Activated T-cell treated with anti-CD3 and anti-CD28 coated beads for 4 hours (primary cell): ENCODE data around the gene CDH2.

Experiments
- DNase-seq: peaks from one replicate; pipeline ENCODE4 v3.0.0-alpha.2; 2020

CDH2 gene

DNA sequence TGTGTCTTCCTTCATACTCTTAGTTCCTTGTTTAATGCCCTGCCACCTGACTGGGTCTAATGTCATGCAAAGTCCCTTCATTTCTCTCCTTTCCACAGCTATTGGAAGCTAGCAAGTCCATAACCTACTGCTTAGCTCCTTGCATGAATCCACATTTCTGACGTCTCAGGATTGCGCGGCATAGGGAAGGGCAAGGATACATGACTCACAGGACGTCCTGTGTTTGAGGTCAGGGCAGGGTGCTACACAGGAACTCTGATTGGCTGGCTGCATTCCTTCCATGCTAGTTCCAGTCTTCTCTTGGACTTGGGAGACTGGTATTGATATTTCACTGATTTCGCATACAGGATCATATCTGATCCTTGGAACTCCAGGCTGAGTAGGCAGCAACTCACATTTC lies 137.9 kb downstream of the CDH2 start:
- DNase-seq: no peak

DNA sequence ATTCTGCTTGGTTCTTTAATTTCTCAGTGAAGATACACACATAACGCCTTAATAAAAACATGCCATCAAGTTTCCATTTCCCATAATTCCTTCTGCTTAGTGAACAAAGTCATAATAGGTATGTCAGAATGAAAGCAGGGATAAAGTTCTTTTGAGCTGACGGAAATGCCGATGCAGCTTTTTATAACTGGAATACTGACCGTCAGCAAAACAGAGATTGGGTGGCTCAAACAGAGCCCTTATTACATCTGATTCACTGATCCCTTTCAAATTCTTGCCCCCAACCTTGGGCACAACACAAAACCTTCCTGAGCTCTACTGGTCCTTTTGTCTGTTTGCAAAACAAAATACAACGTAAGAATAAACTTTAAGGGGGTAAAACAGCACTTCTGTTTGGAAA lies 140.4 kb downstream of the CDH2 start:
- no peak for DNase-seq

DNA sequence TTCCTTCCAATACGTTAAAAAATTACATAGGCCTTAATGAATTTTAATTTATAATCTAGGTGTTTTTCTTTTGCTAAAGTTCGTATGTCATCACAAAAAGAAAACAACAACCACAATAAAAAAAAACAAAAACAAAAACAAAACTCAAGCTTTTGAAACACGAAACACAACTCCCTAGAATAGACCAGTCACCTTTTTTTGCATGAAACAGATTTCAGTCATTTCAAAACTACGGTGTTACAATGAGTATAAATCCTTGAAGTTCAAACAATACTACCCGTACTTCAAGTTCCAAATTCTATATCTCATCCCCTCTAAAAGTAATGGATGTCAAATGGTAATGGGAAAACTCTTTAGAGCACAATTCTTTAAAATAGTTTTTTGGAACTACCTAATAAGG lies 142.4 kb downstream of the CDH2 start:
- DNase-seq: no peak

DNA sequence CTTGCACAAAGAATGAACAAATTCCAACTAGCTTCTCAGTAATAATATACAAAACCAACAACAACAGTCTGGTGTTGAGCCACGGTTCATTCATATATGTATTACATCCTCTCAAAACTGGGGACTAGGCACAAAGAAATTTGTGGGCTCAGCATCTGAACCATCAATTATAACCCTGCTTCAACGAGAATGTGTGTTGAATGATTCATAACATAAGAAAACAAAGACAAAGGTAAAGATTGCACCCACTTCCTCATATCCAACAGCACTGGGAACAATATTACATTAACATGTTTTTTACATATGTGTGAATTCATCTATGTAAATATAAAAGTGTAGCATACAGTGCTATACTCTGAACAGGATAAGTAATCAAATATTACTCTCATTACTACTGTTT lies 144.8 kb downstream of the CDH2 start:
- DNase-seq: no peak

DNA sequence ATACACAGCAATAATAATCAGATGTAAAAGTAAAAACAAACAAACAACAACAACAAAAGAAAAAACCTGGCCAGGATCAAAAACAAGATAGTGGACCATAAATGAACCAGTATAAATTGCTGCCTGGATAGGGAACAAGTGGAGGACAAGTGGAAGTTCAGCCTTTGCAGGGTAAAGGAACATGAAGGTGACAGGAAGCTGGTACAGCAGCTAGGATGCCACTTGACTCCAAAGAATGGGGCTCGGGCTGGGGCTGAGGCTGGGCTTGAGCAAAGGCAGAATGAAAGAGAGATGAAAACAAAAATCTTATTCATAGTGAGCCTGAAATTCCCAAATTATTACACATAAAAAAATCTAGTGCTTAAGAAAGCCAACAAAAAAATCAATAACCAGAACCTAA lies 146.5 kb downstream of the CDH2 start:
- no peak for DNase-seq

DNA sequence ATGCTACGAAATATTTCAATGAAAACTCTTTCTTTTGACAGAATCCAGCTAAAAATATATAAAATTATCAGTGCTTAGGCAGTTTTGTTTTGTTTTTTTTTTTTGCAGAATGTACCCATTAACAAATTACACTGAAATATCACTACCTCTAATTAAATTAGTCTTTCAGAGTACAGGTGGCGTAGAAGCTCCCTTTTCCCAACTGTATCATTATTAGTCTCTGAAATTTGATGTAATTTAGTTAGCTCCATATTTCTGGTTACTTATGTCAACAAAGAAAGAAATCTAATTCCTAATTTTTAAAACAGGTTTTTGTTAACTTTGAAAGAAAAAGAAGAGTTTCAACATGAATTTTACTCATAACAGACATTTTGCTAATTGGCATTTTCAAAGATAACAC lies 149.2 kb downstream of the CDH2 start:
- no peak for DNase-seq

DNA sequence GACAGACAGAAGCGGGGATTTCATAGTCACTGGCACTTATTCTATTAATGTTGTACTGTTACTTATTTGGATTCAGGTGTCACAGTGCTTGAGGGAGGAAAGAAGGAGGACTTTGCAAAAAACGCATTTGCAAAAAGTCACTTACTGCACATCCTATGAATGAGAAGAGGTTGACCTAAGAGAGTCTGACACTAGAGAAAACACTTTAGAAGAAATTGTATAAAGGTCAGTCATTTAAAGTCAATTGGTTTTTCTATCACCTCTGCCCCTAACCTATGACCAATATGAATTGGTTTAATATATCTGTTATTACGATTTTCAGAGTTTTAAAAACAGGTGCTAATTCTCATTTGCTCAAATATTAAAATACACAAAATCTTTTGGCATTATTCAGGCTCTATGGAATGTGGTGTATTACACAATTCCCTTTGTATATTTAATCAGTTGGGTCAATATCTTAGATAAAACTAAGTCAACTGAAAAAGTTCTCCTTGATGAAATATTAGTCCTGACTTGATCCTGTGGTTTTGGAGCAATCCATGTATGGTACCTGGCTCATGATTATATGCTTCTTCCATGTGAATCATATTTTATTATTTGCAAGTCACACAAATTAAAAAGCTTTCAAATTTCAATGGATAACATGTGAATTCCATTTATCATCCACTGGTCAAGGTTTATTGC lies 157.4 kb downstream of the CDH2 start:
- no peak for DNase-seq

DNA sequence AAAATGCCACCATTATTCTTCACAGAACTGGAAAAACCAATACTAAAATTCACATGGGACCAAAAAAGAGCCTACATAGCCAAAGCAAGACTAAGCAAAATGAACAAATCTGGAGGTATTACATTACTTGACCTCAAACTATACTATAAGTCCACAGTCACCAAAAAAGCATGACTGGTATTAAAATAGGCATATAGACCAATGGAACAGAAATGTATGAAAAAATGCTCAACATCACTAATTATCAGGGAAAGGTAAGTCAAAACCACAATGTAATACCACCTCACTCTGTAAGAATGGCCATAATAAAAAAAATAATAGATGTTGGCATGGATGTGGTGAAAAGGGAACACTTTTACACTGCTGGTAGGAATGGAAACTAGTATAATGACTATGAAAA lies 158.6 kb downstream of the CDH2 start:
- DNase-seq: no peak

DNA sequence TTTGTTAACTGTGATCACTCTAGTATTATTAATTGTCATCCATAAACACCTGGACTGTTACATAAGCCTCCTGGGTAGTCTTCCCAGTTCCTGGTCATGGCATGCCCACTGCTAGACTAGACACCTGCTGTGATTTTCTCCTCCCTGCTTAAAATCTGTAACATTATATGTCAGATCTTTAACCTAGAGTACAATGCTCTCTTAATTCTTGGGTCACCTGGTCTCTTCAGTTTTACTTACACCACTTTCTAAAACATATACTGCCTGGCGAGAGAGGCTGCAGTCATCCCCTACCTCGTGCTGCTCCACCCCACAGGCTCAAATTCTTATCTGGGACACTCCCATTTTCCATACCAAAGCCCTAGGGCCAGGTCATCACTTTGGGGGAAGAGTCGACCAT lies 161.3 kb downstream of the CDH2 start:
- DNase-seq: no peak

DNA sequence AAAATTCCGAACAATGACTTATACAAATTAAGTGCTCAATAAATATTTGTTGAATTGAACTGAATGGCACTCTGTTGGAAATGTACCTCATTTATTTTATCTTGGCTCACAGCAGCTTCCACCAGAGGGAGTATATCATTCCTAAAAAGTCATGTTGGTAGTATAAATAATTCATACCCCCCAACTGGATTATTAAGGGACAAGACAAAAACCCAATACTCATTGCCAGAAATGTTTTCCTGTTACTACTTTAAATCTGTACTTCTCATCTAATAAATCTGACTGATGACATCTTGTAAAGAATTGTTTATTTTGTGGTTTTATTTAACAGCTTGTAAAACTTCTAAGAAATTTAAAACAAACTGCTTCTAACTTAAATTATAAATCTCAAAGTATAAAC lies 163.9 kb downstream of the CDH2 start:
- DNase-seq: no peak

DNA sequence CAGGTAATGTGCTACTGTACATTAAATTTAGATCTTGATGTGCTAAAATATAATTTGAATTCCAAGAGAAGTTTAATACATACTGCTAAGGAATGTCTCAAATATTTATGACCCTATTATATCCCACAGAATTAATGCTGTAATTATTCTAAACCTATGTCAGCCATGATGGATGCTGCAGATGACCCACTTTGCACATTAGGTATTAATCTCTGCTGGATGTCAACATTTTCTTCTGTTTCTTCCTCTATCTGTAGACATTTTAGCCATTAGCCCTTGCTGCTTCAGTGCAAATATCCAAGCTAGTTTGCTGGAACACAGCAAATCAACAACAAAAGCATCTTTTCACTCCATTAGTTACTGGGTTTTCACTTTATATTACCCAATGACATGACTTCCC lies 164.6 kb downstream of the CDH2 start:
- no peak for DNase-seq

DNA sequence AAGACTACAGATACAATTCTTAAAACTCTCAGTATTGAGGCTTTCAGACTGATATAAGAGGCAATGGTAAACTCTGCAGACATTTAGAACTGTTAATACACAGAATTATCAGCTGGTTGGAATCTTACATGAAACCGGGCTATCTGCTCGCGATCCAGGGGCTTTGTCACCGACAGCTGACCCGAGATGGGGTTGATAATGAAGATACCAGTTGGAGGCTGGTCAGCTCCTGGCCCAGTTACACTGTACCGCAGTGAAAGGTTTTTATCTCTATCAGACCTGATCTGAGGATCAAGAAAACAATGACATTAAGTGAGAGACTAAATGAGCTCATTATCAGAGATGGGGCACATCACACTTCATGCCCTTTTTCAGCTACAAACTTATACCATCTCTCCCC lies 167.3 kb downstream of the CDH2 start:
- no peak for DNase-seq

DNA sequence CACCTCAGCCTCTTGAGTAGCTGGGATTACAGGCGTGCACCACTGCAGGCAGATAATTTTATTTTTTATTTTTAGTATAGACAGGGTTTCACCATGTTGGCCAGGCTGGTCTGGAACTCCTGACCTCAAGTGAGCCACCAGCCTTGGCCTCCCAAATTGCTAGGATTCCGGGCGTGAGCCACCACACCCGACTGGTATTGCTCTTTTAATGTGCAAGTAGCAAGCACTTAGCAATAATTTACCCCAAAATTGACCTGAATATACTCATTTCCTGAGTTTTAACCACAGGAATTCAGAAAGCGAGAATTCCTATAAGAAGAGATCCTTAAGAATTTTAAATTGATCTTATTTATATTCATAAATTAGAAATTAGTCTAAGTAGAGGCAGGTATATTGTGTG lies 169.1 kb downstream of the CDH2 start:
- no peak for DNase-seq

DNA sequence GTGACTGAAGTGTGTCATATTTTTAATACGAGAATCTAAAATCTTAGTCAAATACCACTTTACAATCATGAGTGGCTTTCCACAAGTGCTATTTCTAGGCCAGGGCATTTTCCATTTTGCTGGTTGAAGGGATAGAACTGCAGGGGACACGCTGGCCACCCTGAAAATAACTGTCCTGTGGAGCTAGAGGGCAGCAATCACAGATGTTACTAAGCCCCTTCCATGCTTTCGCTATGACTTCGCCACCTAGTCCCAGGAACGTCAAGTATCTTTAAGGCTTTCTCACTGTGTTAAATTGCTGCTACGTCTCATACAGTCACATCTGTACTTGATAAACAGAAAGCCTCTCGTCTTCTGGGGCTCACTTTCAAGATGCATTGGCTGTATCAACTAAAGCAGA lies 171.8 kb downstream of the CDH2 start:
- no peak for DNase-seq

DNA sequence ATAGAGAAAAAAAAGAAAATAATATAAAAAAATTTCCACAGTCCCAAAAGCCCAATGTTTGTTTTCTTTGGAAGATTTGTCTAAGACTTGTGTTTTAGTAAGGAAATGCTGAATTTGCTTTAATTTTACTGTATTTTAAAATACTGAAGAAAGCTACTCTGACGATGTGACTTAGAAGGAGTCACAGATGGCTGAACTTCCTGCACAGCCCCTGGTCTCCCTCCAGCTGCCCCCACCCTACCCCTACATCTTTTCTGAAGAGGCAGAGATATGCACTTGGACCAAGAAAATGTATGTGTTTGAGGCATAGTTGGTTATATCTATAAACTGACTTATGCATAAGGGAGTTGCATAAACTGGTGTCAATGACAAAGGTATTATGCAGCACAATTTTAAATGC lies 172.3 kb downstream of the CDH2 start:
- no peak for DNase-seq

DNA sequence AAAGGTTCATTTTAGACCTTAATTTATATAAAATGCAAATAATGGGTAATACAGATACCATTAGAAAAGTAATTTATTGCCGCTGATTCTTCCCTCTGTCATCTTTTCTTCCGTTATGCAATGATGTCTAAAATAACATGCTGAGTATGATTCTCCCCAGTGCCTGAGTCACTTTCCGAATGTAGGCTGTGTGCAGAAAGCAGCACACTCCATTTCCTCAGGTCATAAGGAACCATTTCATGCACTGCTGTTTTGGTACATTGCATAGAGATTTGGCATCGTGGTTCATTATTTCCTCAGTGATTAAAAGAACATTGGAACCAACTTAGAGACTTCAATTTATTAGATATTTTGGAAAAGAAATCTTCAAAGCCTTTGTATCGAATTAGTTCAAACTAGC lies 173.5 kb downstream of the CDH2 start:
- DNase-seq: no peak

DNA sequence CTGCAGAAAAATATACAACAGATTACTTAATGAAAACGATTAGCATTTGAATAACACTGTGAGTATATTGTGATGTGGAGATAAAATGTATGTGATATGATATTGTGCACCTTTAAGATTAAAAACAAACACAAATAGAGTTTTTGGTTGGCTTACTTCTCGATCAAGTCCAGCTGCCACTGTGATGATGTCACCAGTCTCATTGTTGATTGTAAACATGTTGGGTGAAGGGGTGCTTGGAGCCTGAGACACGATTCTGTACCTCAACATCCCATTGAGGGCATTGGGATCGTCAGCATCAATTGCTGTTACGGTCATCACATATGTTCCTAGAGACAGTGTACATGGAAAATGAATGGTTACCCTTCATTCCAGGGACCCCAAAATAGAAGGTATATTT lies 174.1 kb downstream of the CDH2 start:
- DNase-seq: no peak

DNA sequence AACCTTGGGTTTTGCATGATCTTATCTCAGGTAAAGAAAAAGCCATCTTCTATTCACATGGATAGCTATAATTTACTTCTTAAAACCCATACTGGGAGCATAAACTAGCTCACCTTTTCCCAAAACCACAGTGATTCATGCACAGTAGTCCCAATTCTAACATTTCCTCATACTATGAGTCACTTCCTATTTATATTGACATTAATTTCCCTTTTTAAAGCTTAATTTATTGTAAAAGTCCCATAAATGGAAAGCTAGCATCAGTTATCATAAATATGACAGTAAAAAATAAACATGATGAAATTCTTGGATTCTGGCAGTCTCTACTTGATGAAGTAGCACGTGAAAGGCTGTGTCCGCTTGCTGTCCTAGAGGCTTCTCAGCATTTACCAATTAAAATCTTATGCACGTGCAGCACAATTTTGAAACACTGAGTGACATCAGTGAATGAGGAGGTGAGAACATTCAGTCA lies 180.1 kb downstream of the CDH2 start:
- DNase-seq: no peak

DNA sequence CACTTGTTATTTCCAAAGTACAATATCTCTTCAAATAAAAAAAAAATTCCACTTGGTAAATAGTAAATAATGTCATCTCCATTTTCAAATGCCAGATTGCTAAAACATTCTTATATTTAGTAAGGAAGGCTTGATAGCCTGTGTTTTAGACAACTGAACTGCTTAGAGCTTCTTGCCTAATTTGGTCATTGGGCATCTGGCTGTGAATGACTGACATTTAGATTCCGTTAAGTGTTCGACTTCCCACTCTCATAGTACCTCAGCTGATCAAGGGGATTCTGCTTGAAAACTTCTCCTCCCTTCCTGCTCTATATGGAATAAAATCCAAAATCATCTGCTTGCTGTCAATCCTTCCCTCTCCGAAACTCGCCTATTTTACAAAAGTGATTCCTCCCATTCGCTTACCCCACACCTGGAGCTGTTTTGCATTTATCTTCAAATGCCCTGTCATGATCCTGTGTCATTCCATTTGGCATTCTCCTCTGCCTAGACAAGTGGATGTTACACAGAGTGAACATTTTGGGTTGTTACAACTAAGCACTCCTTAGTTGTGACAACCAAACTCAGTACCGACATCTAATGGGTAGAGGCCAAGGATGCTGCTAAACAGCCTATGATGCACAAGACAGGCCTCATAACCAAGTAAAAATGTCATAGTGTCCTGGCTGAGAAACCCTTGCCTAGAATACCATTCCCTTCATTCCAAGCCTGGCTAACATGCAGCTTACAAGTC lies 181.0 kb downstream of the CDH2 start:
- DNase-seq: no peak

DNA sequence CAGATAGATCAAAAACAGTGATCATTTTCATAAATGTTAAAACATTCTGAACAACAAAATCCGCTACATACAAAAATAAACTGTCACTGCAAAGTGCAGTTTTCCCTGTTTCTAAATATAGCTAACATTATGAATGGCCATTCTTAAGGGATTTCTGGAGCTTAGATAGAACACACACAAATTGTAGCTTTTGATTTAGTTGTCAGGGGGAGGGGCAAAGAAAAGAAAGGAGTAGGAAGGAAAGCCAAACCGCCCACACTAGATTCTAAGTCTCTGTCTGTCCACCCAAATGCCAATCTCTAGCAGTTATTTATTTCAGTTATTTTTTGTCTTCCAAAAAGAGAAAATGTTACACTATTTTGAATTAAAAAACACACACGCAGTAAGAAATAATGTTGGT lies 182.4 kb downstream of the CDH2 start:
- DNase-seq: no peak

DNA sequence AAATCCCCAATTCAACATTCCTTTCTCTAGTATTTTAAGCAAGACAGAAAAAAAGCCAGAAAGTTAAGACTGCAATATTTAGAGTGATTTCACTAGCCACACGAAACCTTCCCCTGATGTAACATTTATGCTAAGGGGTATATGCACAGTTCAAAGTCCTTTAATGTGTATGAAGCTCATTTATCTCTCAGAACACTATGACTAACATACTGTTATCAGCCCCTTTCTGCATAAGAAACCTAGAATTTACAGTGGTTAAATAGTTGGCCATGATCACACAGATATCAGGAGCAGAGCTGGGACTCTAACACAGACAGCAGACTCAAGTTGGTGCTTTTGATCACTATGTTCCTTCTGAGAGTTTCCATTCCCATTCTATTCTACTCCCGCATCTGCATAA lies 185.5 kb downstream of the CDH2 start:
- DNase-seq: no peak

DNA sequence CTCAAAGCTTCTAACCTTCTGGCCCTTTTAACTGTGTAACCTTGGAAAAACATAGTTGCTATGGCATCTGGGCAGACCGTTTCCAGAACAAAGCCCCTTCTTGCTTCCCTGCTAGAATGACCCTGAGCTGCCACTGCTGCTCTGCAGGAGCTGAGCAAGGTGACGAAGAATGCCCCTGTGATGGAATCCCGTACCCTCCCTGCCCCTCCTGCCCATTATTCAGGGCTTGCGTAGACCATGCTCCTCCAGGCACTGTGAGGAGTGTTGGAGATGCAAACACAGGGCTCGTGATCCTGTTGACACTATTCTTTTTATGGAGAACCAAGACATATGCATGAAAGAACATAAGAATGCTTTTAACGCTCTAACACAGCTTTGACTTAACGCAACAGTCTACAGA lies 191.1 kb downstream of the CDH2 start:
- DNase-seq: no peak

DNA sequence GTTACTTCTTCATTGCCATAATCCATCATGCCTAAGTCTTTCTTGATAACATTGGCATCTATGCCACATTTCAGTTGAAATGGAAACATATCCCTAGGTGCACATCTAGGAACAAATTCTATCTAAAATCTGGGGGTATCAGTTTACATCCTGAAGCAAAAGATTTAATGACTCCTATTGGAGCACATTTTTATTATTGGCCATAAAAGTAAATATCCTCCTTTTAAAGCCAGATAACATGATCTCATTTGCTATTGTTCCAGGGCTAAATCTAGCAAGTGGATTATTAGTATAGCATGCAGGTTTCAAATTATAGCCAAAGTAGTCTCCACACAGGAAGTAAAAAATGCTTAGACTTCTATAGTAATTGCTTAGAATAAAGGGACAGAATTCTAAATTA lies 193.2 kb downstream of the CDH2 start:
- DNase-seq: no peak

DNA sequence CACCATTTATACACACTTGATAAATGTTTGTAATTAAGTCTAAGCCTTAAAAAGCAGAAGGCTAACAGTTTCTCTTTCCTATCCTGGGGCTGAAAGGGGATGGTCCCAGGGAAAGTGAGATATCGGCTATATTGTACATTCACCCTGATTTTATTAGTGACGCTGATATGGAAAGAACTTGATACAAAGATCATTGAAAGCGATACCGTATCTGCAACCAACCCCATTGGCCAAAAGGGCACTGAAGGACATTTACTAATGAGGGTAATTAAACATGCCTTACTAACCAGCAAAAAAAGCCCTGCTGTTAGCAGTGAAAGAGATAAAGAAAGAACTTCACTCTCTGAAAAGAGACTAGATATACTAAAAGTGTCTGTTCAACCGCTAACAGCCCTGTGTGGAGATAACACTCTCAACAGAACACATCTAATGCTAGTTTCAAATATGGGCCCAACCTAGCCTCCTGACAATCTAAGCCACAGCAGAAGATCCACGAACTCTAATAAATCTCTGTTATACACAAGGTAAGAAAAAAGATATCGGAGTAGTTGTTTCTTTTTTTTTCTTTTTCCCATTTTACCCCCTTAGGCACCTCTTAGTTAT lies 200.0 kb downstream of the CDH2 start:
- DNase-seq: no peak

DNA sequence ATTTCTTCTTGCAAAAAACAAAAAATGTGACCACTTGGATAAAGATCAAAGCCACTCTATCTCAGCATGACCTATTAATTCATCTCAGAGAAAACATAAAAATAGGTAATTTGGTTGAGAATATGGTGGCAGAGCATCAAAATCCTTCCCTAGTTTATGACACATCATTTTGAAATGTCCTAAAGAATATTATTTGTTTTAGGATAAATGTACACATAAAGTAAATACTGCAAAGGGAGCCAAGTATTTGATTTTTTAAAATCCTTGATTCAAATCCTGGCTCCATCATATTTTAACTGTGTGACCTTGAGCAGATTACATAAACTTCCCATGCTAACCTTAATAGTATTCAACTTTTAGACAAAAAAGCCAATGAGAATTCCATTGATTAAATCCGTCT lies 206.6 kb downstream of the CDH2 start:
- no peak for DNase-seq
